Adrenal gland (tissue), 5 donors: ENCODE results near the gene BACH2.

ENCODE experiments used
- POLR2A ChIP-seq, 2 donors: fragments of 450-650 bp; IDR thresholded peaks; one replicate each; pipeline ENCODE4 v1.6.1; 2017; ENCODE audit warnings: antibody characterized with exemption in 2 of 2, mild to moderate bottlenecking in 2 of 2, moderate library complexity in 1 of 2
- TF ChIP-seq, protein P1 (sequence below), 6 experiments: fragments of 450-650 bp in 4 of 6; fragments of 200-600 bp in 2 of 6; sonication (generic) in 1 of 6; IDR thresholded peaks; 1 replicate in 5 of 6; 2 replicates in 1 of 6; pipeline versions ENCODE4 v1.5.1 to v1.8.0; 2016 to 2021; ENCODE audit warnings: antibody characterized with exemption in 6 of 6, mild to moderate bottlenecking in 2 of 6, moderate library complexity in 1 of 6
- donor health status: DM: no; HTN: no; CAD: no.

DNA sequence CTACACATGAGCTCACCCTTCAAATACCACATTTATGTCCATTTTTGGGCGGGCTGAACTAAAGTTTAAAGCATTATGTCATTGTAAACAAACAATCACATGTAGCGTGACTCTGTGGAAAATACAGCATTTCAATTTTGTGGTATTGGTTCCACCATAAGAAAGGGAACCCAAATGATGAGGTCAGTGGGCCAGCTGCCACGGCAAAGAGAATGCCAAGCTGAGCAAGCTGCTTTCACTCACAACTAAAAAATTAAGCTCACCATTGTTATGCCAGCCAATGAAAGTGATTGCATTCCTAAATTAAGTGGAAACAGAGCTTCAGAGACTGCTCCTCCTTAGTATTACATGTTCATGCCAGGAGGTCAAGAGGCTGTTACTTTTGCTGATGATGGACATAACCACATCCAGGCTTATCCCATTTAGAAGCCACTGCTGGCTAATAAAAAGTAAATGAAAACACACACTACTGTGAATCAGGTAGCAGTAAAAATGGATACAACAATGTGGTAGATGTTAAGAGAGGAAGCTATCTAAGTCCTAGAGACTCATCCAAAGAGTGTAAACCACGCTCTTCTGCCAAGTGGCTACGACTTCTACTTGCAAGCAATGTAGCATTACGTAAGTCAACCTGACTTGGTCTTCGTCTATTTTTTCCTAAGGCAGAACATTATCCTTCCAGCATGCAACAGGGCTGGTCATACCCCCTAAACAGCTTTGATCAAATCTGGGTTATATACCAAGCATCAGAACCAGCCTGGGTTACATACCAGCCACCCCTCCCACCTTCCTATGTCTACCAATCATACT, 164.8 kb downstream of the BACH2 start:
- TF ChIP-seq, protein P1, sequence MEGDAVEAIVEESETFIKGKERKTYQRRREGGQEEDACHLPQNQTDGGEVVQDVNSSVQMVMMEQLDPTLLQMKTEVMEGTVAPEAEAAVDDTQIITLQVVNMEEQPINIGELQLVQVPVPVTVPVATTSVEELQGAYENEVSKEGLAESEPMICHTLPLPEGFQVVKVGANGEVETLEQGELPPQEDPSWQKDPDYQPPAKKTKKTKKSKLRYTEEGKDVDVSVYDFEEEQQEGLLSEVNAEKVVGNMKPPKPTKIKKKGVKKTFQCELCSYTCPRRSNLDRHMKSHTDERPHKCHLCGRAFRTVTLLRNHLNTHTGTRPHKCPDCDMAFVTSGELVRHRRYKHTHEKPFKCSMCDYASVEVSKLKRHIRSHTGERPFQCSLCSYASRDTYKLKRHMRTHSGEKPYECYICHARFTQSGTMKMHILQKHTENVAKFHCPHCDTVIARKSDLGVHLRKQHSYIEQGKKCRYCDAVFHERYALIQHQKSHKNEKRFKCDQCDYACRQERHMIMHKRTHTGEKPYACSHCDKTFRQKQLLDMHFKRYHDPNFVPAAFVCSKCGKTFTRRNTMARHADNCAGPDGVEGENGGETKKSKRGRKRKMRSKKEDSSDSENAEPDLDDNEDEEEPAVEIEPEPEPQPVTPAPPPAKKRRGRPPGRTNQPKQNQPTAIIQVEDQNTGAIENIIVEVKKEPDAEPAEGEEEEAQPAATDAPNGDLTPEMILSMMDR (IDR thresholded peaks at IDR 0.05), result no peak
- TF ChIP-seq POLR2A (IDR thresholded peaks at IDR 0.05), result no peak
